Activated CD8-positive, alpha-beta memory T cell treated with anti-CD3 and anti-CD28 coated beads, Interleukin-2, amount 50 U/mL, for 1 hour (primary cell): ENCODE results near the gene C2orf68.
"Not testable (repeated sequence)": the region's sequence is repeated elsewhere in the genome, so short reads cannot be mapped to it uniquely, and the experiment has no call there.

Source experiments
- DNase-seq: peaks from one replicate; pipeline ENCODE4 v3.0.0-alpha.2; 2020; ENCODE audit errors: extremely low read depth

Gene C2orf68

DNA sequence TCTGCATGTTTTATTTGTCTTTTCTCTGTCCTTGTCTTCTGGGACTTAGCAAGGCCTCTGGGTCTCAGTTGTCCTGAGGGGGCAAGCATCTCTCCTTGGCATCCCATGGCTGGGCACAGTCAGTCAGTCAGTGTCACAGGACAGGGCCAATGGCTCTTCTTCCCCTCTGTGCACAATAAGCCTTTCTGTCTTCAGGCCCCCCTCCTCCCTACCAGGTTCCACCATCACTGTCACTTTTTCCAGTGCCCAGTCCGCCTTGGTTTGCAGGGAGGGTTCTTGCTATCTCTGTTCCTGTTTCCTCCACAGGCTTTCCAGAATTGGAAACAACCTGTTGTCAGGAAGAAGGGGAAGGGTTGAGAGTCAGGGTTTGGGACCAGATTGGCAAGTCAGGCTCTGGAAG lies 29.4 kb downstream of the C2orf68 start:
- DNase-seq, result no peak

DNA sequence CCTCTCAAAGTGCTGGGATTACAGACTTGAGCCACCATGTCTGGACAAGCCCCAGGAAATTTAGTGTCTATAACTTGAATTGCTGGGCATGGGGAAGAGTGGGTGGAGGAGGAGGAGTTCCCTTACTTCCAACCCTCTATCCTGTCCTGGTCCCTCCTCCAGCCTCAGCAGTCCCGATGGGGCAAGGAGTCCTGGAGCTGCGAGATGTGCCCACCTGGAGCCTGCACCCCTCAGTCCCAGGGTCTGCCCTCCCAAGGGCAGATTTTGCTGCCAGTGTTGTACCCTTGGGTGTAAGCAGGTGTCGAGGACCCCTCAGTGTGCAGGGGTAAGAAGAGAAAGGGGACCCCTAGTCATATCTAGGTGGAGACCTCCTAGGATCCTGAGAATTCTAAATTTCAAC lies 31.7 kb downstream of the C2orf68 start:
- DNase-seq, result no peak

- DNase-seq, result no peak
Observed at GRCh38 chr2:85579266-85579935, 32.5 kb downstream of the C2orf68 start.

- no peak for DNase-seq
Observed at GRCh38 chr2:85578243-85579180, 33.4 kb downstream of the C2orf68 start.

DNA sequence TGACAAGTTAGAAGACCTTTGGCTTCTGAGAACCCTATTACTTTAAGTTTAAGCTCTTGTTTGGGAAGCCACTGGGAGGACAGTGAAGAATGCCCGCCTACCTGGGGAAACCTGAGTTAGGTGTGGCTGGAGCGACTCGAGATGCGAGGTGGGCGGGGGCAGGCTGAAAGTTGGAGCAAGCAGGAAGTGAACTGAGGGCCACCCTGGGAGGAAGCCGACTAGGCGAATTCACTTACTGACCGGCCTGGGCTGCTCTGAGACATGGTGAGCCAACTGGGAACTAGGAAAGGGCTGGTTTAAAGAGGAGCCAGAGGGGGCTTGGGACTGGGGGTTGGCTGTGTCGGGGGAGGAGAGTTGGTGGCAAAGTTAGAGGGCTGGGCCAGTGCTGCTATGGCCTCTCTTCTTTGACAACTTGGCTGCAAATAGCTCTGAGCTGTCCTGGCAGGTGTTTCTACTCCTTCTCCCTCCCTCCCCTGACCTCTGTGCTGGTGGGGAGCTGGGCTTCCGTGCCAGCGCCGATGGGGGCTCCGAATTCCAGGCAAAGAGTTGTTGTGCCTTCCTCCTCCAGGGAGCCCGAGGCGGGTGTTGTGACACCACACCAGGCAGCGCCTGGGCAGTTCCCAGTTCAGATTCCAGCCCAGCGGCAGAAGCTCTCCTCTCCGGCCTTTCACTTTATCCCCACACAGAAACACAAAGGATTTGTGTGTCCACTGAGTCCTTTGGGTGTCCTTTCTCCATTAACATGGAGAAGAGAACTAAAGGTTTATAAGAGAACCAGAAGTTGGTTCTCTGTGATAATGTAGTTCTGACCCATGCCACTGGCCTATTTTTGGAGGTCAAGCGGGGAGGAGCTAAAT lies 34.3 kb downstream of the C2orf68 start, which contains the start of gene VAMP8:
Gene VAMP8 (plus strand): TSS at position 201 of the 857 bp plus-strand sequence. CDS start 61 bp downstream, at position 262.
- no peak for DNase-seq

- no peak for DNase-seq
Observed at GRCh38 chr2:85577063-85577385, 34.8 kb downstream of the C2orf68 start.

- DNase-seq, result no peak
Observed at GRCh38 chr2:85575739-85576138, 36.1 kb downstream of the C2orf68 start.

DNA sequence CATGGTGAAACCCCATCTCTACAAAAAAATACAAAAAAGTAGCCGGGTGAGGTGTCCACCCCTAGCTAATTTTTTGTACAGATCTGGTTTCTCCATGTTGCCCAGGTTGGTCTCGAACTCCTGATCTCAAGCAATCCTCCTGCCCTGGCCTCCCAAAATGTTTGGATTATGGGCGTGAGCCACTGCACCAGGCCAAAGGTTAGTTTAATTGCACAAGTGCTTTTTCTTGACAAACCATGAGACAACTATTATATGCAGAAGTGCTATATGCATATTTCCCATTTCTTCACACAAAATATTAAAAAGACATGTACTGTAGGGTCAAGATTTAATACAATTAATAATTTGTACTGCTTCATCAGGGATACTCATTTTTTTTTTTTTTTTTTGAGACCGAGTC lies 45.6 kb downstream of the C2orf68 start:
- DNase-seq, result no peak

DNA sequence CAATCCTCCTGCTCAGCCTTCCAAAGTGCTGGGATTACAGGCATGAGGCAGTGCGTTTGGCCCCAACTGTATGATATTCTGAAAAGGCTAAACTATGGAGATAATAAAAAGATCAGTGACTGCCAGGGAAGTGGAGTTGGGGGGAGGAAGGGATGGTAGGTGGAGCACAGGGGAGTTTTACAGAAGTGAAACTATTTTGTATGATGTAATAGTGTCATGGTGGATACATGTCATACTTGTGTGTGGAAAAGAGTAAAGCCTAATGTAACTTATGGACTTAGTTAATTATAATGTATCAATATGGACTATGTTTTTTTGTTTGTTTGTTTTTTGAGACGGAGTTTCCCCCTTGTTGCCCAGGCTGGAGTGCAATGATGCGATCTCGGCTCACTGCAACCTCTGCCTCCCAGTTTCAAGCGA lies 47.7 kb downstream of the C2orf68 start:
- no peak for DNase-seq

- DNase-seq, result peak; percentile 84
Observed at GRCh38 chr2:85561280-85562212, 50.3 kb downstream of the C2orf68 start, which contains the start of gene GGCX. Gene GGCX, minus strand, starts transcription at chr2:85561493. Its CDS starts 65 bp downstream, at chr2:85561428.

DNA sequence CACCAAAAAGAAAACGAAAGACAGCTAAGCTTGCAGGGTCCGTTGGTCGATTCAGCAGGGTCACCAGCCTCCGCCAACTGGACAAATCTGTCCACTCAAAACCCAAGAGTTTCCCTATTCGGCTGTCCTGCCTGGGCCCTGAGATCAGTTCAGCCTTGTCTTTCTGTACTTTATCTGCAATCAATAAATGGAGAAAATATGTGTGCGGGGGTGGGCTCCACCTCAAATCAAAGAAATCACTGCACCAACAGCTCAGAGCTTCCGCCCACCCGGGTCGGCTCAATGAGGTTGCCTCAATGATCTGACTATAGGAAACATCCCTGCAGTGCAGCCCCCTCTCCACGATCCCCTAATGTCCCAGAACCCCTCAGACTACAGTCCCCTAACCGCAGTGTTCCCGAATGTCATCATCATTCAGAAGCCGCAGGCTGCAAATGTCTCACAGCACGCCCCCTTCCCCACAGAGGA lies 51.0 kb downstream of the C2orf68 start:
- DNase-seq, result no peak

- not testable (repeated sequence) for DNase-seq
Observed at GRCh38 chr2:85560403-85560726, 51.5 kb downstream of the C2orf68 start.

DNA sequence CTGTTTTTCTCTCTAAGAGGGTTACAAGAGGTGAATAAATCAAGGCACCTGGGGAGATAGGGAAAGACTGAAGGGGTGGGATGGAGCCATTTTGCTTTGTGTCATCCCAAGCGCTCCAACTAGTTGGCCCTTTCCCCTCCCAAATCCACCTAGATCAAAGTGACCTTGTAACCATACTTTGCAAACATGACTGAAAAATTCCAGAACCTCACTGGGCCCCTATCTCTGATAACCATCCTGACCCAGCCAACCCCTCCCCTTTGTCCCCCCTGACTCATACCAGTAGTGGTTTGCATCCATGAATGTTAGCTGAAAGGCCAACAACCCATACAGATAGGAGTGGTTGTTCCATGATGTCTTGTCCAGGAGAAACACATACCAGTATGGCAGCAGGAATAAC lies 53.7 kb downstream of the C2orf68 start:
- no peak for DNase-seq

DNA sequence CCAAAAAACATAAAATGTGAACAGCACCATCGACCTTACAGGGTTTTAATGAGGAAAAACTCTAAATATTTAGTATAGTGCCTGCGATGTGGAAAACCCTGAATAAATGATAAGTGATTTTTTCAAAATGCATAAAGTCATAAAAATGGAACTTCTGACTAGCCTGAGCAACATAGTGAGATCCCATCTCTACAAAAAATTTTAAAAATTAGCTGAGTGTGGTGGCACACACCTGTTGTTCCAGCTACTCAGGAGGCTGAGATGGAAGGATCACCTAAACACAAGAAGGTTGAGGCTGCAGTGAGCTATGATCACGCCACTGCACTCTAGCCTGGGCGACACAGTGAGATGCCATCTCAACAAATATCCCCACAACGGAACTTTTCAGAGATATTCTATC lies 54.7 kb downstream of the C2orf68 start:
- no peak for DNase-seq
